ENCODE results near the gene ARHGAP10.

Gene ARHGAP10

GRCh38 chr4:147733716-147734344, 1.9 kb downstream of the ARHGAP10 start:
- DNase-seq (ENCODE audit: low read depth), result no peak

DNA sequence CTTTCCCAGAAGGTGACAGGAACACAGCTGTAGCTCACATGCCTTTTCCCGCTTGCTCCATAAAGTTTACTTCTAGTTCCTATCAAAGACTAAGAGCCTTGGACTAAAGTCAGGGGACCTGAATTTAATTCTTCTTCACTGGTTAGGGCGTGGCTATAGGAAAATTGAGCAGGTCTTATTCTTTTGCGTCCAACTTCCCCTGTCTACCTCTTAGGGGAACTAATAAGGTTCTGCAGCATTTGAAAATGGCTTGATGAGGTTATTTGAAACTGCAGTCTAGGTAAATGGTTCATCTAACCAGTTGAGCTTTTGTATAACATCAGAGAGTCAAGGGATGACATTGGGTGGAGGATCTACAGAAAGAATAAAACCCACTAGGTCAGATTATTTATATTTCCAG, 2.6 kb downstream of the ARHGAP10 start:
- DNase-seq (ENCODE audit: low read depth), result no peak

GRCh38 chr4:147735413-147736301, 3.8 kb downstream of the ARHGAP10 start:
- DNase-seq (ENCODE audit: low read depth), result no peak

GRCh38 chr4:147736458-147736857, 4.6 kb downstream of the ARHGAP10 start:
- no peak for DNase-seq (ENCODE audit: low read depth)

DNA sequence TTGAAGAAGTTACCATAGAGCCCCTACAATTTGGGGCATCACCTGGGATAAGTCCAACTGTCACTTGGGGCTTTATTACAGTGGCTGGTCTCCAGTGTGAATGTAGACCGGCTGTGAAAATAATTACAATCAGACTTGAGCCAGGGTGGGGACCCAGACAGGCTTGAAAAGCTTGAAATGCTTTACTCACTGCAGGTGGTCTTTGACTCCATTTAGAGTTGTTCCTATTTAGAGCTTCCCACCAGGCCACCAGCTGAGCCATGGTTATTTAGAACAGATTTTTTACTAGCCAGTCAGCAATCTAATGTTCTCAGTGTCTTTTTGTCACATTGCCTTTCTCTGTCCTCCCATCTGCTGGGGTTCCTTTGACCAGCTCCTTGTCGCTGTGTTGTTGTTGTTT, 5.7 kb downstream of the ARHGAP10 start:
- DNase-seq (ENCODE audit: low read depth), result no peak

GRCh38 chr4:147739239-147739823, 7.4 kb downstream of the ARHGAP10 start:
- no peak for DNase-seq (ENCODE audit: low read depth)

- no peak for DNase-seq (ENCODE audit: low read depth)
Observed at GRCh38 chr4:147740176-147740575, 8.3 kb downstream of the ARHGAP10 start.

GRCh38 chr4:147741190-147741788, 9.4 kb downstream of the ARHGAP10 start:
- DNase-seq (ENCODE audit: low read depth), result peak; percentile 60

DNA sequence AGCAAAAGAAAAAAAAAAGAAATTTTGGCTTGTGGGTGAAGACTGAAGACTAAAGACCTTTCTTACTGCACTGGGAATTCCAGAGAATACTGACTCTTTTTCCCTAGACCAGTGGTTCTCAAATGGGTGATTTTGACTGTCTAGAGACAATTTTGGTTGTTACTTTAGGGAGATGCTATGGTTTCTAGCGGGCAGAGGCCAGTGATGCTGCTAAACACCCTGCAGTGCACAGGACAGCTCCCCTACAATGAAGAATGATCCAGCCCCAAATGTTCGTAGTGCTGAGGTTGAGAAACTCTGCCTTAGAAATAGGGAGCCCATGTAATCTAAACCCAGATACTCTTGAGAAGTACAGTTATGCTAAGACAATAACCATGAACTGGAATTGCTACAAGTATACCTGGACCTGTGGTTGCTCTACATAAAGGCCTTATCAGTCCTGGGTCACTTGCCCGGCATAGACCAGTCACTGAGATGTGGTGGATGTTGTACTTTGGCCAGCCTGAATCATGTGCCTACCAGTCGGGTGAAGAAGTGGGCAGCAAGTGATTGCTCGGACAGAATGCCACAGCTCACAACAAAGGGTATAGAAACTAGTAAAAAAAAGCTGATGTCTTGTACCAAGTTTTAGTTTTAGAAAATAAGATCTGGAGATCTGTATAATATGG, 16.0 kb downstream of the ARHGAP10 start:
- DNase-seq (ENCODE audit: low read depth), result no peak

- no peak for DNase-seq (ENCODE audit: low read depth)
Observed at GRCh38 chr4:147749811-147750321, 18.0 kb downstream of the ARHGAP10 start.

DNA sequence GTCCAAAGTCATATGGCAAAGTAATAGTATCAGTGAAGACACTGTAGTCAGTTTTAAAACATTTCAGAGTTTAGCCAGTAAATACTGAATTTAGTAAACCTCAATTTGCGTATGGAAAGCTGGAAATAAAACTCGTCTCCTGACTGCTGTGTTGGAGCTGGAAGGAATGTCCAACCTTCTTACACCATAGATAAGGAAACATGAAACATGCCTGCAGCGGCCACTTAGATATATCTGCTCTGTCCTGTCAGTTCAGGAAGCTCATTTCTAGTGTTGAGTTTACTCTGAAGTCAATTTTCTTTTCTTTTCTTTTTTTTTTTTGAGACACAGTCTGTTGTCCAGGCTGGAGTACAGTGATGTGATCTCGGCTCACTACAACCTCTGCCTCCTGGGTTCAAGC, 21.2 kb downstream of the ARHGAP10 start:
- no peak for DNase-seq (ENCODE audit: low read depth)

DNA sequence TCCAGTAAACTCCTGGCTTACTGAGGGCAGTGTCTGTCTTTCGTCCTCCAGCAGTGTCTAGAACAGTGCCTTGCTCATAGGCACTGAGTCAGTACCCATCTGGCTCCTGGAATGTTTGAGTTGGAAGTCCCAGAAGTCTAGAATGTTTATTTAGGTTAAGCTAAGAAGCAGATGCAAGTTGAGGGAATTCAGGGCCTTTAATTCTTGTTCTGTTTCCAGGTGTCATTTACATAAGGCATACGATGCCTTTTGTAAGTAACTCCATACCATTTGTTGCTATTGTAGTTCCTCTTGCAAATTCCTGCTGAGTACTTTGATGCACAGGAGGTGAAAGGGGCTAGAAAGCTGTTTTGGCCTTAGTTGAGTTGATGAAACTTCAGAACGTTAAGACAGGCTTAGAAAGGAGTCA, 22.2 kb downstream of the ARHGAP10 start:
- peak; percentile 72 for DNase-seq (ENCODE audit: low read depth)

DNA sequence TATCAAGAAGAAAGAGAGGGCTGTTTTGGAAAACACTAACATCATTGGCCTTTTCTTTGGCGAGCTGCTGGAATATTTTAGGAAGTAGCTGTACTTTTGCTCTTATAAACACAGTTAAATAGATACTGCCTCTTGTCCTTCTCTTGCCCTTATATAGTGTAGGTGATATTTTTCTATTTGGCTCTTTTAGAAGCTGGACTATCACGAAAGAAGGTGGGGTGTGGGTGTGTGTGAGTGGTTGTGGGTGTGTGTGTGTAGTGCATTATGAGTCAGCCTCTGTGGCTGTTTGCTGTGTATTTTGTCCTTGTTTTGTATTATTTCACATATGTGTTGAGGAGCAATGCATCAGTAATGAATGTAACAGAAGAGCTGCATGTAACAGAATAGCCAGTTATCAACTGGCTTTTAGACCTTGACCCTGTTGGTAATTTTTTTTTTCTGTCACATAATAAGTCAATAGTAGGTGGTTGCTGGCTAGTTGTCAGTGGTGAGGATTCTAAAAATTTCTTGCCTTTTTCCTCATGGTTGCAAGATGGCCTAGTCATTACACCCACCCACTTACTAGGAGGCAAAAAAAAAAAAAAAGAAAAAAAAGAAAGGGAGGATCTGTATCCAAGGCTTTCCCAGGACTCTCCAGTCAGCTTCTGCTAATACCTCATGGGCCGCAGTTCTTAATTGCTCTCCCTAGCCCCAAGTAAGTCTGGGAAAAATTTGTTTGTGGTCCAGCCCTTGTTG, 23.8 kb downstream of the ARHGAP10 start:
- no peak for DNase-seq (ENCODE audit: low read depth)

DNA sequence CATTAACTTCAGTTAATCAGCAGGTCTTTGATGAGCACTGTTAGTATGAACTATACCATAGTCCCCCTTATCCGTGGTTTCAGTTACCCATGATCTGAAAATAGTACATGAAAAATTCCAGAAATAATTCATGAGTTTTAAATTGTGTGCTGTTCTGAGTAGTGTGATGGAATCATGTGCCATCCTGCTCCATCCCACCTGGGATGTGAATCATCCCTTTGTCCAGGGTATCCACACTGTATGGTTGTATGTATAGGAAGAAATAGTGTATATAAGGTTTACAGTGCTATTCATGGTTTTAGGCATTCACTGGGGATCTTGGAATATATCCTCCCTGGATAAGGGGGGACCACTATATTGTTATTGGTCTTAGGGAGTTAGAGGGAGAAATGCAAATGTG, 24.5 kb downstream of the ARHGAP10 start:
- DNase-seq (ENCODE audit: low read depth), result no peak

DNA sequence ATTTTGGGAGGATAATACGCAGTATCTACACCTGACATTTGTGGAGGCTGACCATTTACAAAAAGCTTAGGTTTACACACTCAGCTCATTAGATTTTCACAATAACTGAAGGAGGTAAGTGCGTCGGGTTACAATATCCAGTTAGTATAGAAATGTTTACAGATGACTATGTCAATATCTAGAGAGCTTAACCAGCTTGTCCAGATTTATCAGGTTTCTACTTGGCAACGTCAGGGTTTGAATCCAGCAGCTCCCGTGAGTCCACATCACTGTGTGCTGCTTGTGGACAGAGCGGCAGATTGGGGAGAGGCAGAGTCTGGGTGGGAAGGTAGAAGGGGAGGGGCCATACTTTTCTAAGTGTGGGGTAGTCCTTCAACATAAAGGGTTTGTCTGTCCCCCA, 28.3 kb downstream of the ARHGAP10 start:
- DNase-seq (ENCODE audit: low read depth), result no peak

- no peak for DNase-seq (ENCODE audit: low read depth)
Observed at GRCh38 chr4:147760695-147761094, 28.8 kb downstream of the ARHGAP10 start.

GRCh38 chr4:147761218-147761883, 29.5 kb downstream of the ARHGAP10 start:
- DNase-seq (ENCODE audit: low read depth), result no peak

DNA sequence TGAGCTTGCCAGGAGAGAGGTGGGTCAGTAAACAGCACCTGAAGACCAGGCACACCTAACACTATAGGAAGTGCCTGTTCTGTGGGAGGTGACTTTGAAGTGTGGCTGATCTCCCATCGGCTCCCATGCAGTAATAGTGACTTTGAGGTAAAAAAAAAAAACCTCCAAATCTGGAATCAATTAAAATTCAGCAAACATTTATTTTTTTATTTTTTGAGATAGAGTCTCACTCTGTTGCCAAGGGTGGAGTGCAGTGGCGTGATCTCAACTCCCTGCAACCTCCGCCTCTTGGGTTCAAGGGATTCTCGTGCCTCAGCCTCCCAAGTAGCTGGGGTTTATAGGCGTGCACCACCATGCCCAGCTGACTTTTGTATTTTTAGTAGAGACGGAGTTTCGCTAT, 32.4 kb downstream of the ARHGAP10 start:
- no peak for DNase-seq (ENCODE audit: low read depth)

DNA sequence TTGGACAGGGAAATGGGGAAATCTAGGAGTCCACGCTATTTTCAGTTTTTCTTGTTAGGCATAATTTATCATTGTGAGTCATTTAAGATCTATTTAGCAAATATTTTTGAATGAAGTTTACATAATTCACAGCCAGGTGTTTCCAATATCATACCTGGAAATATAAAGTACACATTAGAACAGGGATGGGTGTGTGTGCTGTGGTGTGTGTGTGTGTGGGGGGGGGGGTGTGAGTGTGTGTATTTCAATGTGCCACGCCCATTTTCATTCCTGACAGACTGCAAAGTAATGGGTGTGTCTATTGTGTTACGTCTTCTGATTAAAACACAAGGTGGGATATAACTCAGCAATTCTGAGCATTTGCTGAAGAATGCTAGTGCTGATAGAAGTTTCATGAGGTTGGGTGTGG, 33.2 kb downstream of the ARHGAP10 start:
- no peak for DNase-seq (ENCODE audit: low read depth)

DNA sequence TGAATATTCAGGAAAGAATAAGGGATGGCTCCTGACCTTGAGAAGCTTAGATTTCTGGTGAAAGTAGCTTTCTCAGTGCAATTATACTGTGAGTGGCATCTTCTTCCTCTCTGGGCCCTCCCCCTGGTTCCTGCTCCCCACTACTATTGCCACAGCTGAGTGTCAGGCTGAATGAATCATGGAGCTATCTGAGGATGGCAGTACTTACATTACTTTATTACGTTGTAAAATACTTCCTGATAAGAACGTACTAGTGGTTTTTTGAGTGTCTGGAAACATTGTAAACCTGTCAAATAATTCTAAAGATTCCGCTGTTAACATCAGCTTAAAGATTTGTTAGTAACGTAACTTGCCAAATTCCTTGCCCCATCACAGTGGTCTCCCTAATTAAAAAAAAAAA, 36.2 kb downstream of the ARHGAP10 start:
- DNase-seq (ENCODE audit: low read depth), result peak; percentile 79

- DNase-seq (ENCODE audit: low read depth), result no peak
Observed at GRCh38 chr4:147769386-147769785, 37.5 kb downstream of the ARHGAP10 start.

All from non-pigmented ciliary epithelial cell (primary cell).